ENCODE data around the gene RHOT2.
A peak's percentile ranks its signal among the peaks of the same experiment; 100 is the strongest.

RHOT2 gene

GRCh38 chr16:667780-668518 is at the start of gene RHOT2:
TSS of gene RHOT2 (plus strand) at chr16:668132. CDS start at chr16:668200, 68 bp downstream.
- DNase-seq (ENCODE audit: low spot score), result peak; percentile 93

- DNase-seq (ENCODE audit: low spot score), result no peak
Measured at GRCh38 chr16:619476-620100, 48.3 kb upstream of the RHOT2 start.

- no peak for DNase-seq (ENCODE audit: low spot score)
Measured at GRCh38 chr16:620700-621525, 47.0 kb upstream of the RHOT2 start.

GRCh38 chr16:621526-622105 is 46.3 kb upstream of the RHOT2 start:
- DNase-seq (ENCODE audit: low spot score), result no peak

- no peak for DNase-seq (ENCODE audit: low spot score)
Measured at GRCh38 chr16:622920-623280, 45.0 kb upstream of the RHOT2 start.

- DNase-seq (ENCODE audit: low spot score), result no peak
Measured at GRCh38 chr16:624526-625070, 43.3 kb upstream of the RHOT2 start.

- DNase-seq (ENCODE audit: low spot score), result no peak
Measured at GRCh38 chr16:625117-625976, 42.6 kb upstream of the RHOT2 start.

- DNase-seq (ENCODE audit: low spot score), result peak; percentile 8
Measured at GRCh38 chr16:625977-626765, 41.8 kb upstream of the RHOT2 start.

GRCh38 chr16:626787-627453 is 41.0 kb upstream of the RHOT2 start:
- no peak for DNase-seq (ENCODE audit: low spot score)

- no peak for DNase-seq (ENCODE audit: low spot score)
Measured at GRCh38 chr16:627454-628239, 40.3 kb upstream of the RHOT2 start.

- no peak for DNase-seq (ENCODE audit: low spot score)
Measured at GRCh38 chr16:628321-629061, 39.4 kb upstream of the RHOT2 start.

- DNase-seq (ENCODE audit: low spot score), result no peak
Measured at GRCh38 chr16:629185-629832, 38.6 kb upstream of the RHOT2 start.

GRCh38 chr16:629833-630248 is 38.1 kb upstream of the RHOT2 start:
- no peak for DNase-seq (ENCODE audit: low spot score)

GRCh38 chr16:630249-630814 is 37.6 kb upstream of the RHOT2 start:
- DNase-seq (ENCODE audit: low spot score), result no peak

- no peak for DNase-seq (ENCODE audit: low spot score)
Measured at GRCh38 chr16:630815-631405, 37.0 kb upstream of the RHOT2 start, which contains the start of gene WFIKKN1. TSS of gene WFIKKN1 (plus strand) at chr16:630985. CDS start at chr16:631254, 269 bp downstream.

- DNase-seq (ENCODE audit: low spot score), result no peak
Measured at GRCh38 chr16:631808-632358, 36.0 kb upstream of the RHOT2 start.
